Fibroblast of skin of scalp (primary cell): ENCODE measurements around the gene ZNF726. TPM values are rescaled to one million over a fixed set of nuclear protein-coding genes. Genes with fewer than 3 reads are reported as not detected.
"Not testable (repeated sequence)": the region's sequence is repeated elsewhere in the genome, so short reads cannot be mapped to it uniquely, and the experiment has no call there.

Experiments
- DNase-seq: peaks from one replicate; pipeline ENCODE4 v3.0.0-alpha.2; 2013
- polyA plus RNA-seq, 2 experiments: library from polyadenylated mRNA; unstranded; fragments of 120-200 nt; gene quantifications; one replicate each; pipeline ENCODE4 v1.2.1, GENCODE V29; 2013; ENCODE audit not compliant: insufficient read length in 2 of 2

The ZNF726 gene
- polyA plus RNA-seq (2013, experiment 1 of 2; ENCODE audit: insufficient read length): 1.3 TPM
- polyA plus RNA-seq (2013, experiment 2 of 2; ENCODE audit: insufficient read length): 1.6 TPM

- DNase-seq: peak; percentile 94
Measured at GRCh38 chr19:23914402-23915286, at the start of gene ZNF726. TSS of gene ZNF726 (plus strand) at chr19:23914886. CDS start at chr19:23914995, 109 bp downstream.

- DNase-seq: no peak
Measured at GRCh38 chr19:23867895-23868294, 46.8 kb upstream of the ZNF726 start.

GRCh38 chr19:23868630-23869029 lies 46.1 kb upstream of the ZNF726 start:
- DNase-seq: no peak

GRCh38 chr19:23872282-23872919 lies 42.3 kb upstream of the ZNF726 start:
- DNase-seq: no peak

GRCh38 chr19:23876261-23876660 lies 38.4 kb upstream of the ZNF726 start:
- DNase-seq: no peak

- not testable (repeated sequence) for DNase-seq
Measured at GRCh38 chr19:23876756-23877155, 37.9 kb upstream of the ZNF726 start.

- DNase-seq: no peak
Measured at GRCh38 chr19:23882493-23882892, 32.2 kb upstream of the ZNF726 start.

- DNase-seq: no peak
Measured at GRCh38 chr19:23884363-23884762, 30.3 kb upstream of the ZNF726 start.

- no peak for DNase-seq
Measured at GRCh38 chr19:23887642-23888041, 27.0 kb upstream of the ZNF726 start.

- not testable (repeated sequence) for DNase-seq
Measured at GRCh38 chr19:23896096-23896495, 18.6 kb upstream of the ZNF726 start.

GRCh38 chr19:23896912-23897311 lies 17.8 kb upstream of the ZNF726 start:
- no peak for DNase-seq

- no peak for DNase-seq
Measured at GRCh38 chr19:23901360-23901759, 13.3 kb upstream of the ZNF726 start.

- no peak for DNase-seq
Measured at GRCh38 chr19:23904406-23904805, 10.3 kb upstream of the ZNF726 start.

- DNase-seq: no peak
Measured at GRCh38 chr19:23905771-23906170, 8.9 kb upstream of the ZNF726 start.

- no peak for DNase-seq
Measured at GRCh38 chr19:23906835-23907234, 7.9 kb upstream of the ZNF726 start.

GRCh38 chr19:23908165-23908564 lies 6.5 kb upstream of the ZNF726 start:
- DNase-seq: no peak

- DNase-seq: no peak
Measured at GRCh38 chr19:23909222-23909621, 5.5 kb upstream of the ZNF726 start.

- no peak for DNase-seq
Measured at GRCh38 chr19:23913931-23914330, 755 bp upstream of the ZNF726 start.

GRCh38 chr19:23916991-23917390 lies 2.3 kb downstream of the ZNF726 start:
- DNase-seq: no peak

- DNase-seq: no peak
Measured at GRCh38 chr19:23917856-23918255, 3.2 kb downstream of the ZNF726 start.

- DNase-seq: no peak
Measured at GRCh38 chr19:23925285-23925684, 10.6 kb downstream of the ZNF726 start.

GRCh38 chr19:23932878-23933277 lies 18.2 kb downstream of the ZNF726 start:
- no peak for DNase-seq

- not testable (repeated sequence) for DNase-seq
Measured at GRCh38 chr19:23937031-23937430, 22.3 kb downstream of the ZNF726 start.

GRCh38 chr19:23943411-23943810 lies 28.7 kb downstream of the ZNF726 start:
- DNase-seq: no peak
